Heart left ventricle (tissue), 13 donors: ENCODE results near the gene ATXN7.

Experiments used
- POLR2A ChIP-seq, 2 donors: fragments of 450-650 bp; IDR thresholded peaks; one replicate each; pipeline ENCODE4 v1.6.1; 2017; ENCODE audit warnings: antibody characterized with exemption in 2 of 2, mild to moderate bottlenecking in 2 of 2, moderate library complexity in 2 of 2
- TF ChIP-seq, protein P1 (sequence below), 12 donors: fragments of 200-600 bp; sonication (generic) in 4 of 12; IDR thresholded peaks; one replicate each; pipeline versions ENCODE4 v1.5.0 to v1.8.0; 2018 to 2022; ENCODE audit warnings: antibody characterized with exemption in 12 of 12, mild to moderate bottlenecking in 5 of 12
- donor health status: ischemic (EF 13 %, LVEDD 7.1; RV severe dilation, severe dysfunction).
- donor health status: DM: no; HTN: yes; CAD: no.
- donor health status: DM: no; HTN: no; CAD: no.
- donor health status: ischemic (EF 25% LVEDD 6.9; RV normal size, moderate dysfunction).
- donor health status: ischemic (EF 25% LVEDD 5.7; RV mildly dilated, moderate dysfunction).
- donor health status: ischemic (EF 35%, LVEDD 5.7; RV mildly dilated, moderate dysfunction).
- donor health status: nonischemic (EF 11% LVEDD 7.7; RV severe dilation, severe dysfunction).
- donor health status: DM: yes; HTN: yes; CAD: no.
- donor health status: PGD.
- donor health status: ischemic (EF 29% LVEDD 5.4; RV normal size, mild dysfunction).
- donor health status: nonischemic (EF 23%, LVEDD 6.1; RV moderate dilation, normal function).

DNA sequence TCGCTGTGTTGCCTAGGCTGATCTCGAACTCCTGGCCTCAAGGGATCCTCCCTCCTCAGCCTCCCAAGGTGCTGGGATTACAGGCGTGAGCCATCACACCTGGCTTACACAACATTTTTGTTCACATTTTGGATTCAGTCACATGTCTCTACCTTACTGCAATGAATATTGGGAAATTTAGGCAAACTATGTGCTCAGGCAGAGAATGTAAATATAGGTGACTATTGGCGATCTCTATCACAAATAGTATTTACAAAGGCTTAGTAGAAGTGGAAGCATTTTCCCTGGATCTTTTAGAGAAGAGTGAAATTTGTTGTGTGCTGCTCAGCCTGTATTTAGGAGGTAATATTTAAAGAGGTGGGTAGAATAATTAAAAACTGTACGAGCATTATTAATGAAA, 27.9 kb downstream of the ATXN7 start:
- TF ChIP-seq, protein P1, sequence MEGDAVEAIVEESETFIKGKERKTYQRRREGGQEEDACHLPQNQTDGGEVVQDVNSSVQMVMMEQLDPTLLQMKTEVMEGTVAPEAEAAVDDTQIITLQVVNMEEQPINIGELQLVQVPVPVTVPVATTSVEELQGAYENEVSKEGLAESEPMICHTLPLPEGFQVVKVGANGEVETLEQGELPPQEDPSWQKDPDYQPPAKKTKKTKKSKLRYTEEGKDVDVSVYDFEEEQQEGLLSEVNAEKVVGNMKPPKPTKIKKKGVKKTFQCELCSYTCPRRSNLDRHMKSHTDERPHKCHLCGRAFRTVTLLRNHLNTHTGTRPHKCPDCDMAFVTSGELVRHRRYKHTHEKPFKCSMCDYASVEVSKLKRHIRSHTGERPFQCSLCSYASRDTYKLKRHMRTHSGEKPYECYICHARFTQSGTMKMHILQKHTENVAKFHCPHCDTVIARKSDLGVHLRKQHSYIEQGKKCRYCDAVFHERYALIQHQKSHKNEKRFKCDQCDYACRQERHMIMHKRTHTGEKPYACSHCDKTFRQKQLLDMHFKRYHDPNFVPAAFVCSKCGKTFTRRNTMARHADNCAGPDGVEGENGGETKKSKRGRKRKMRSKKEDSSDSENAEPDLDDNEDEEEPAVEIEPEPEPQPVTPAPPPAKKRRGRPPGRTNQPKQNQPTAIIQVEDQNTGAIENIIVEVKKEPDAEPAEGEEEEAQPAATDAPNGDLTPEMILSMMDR (IDR thresholded peaks at IDR 0.05) = no peak
- no peak for TF ChIP-seq POLR2A (IDR thresholded peaks at IDR 0.05)
